Smooth muscle cell (in vitro differentiated cells): Measurements from ENCODE around the gene SPECC1L. TPM values are rescaled to one million over a fixed set of nuclear protein-coding genes. Genes with fewer than 3 reads are reported as not detected.

Source experiments
- DNase-seq: peaks from one replicate; lab custom pipeline; 2025; ENCODE audit not compliant: unreplicated experiment; lab: John Stamatoyannopoulos, UW
- H2AFZ ChIP-seq: fragments of 200-600 bp; sonication (generic); 2 replicates; pipeline ENCODE4 v1.6.0; 2016; ENCODE audit warnings: antibody characterized with exemption, low read depth, mild to moderate bottlenecking
- H3F3A ChIP-seq: fragments of 200-600 bp; sonication (generic); 2 replicates; pipeline ENCODE4 v1.6.0; 2017; ENCODE audit warnings: antibody characterized with exemption, low read depth
- H3K27ac ChIP-seq: fragments of 200-600 bp; sonication (generic); 2 replicates; pipeline ENCODE4 v1.5.1; 2016; ENCODE audit warnings: low read depth, mild to moderate bottlenecking
- H3K27me3 ChIP-seq: fragments of 200-600 bp; sonication (generic); 2 replicates; pipeline ENCODE4 v1.6.1; 2016; ENCODE audit warnings: low read depth, mild to moderate bottlenecking
- H3K36me3 ChIP-seq: fragments of 200-600 bp; sonication (generic); 2 replicates; pipeline ENCODE4 v1.5.1; 2016; ENCODE audit warnings: low read depth
- H3K4me1 ChIP-seq: fragments of 200-600 bp; sonication (generic); 2 replicates; pipeline ENCODE4 v1.5.1; 2016; ENCODE audit warnings: low read depth
- H3K4me2 ChIP-seq: fragments of 200-600 bp; sonication (generic); 2 replicates; pipeline ENCODE4 v1.6.0; 2016; ENCODE audit warnings: mild to moderate bottlenecking
- H3K4me3 ChIP-seq: fragments of 200-600 bp; sonication (generic); 2 replicates; pipeline ENCODE4 v1.5.1; 2016; ENCODE audit warnings: mild to moderate bottlenecking
- H3K79me2 ChIP-seq: fragments of 200-600 bp; sonication (generic); 2 replicates; pipeline ENCODE4 v1.6.0; 2016; ENCODE audit warnings: low read depth, mild to moderate bottlenecking
- H3K9ac ChIP-seq: fragments of 200-600 bp; sonication (generic); 2 replicates; pipeline ENCODE4 v1.6.0; 2016; ENCODE audit warnings: low read depth
- H3K9me3 ChIP-seq: fragments of 200-600 bp; sonication (generic); replicated peaks from 2 replicates; pipeline ENCODE4 v1.5.1; 2016; ENCODE audit warnings: low read depth
- H4K20me1 ChIP-seq: fragments of 200-600 bp; sonication (generic); 2 replicates; pipeline ENCODE4 v1.6.0; 2016; ENCODE audit warnings: low read depth
- CTCF ChIP-seq: fragments of 200-600 bp; sonication (generic); IDR thresholded peaks from 2 replicates; pipeline ENCODE4 v1.5.1; 2017; ENCODE audit warnings: borderline replicate concordance, mild to moderate bottlenecking, antibody characterized with exemption; ENCODE audit not compliant: insufficient read depth, poor library complexity, severe bottlenecking
- WGBS: methylation state at CpG from one replicate; pipeline ENCODE4 v1.1.7; 2016; ENCODE audit warnings: low lambda C conversion rate; 5-methylcytosine and 5-hydroxymethylcytosine counted together
- polyA plus RNA-seq: library from polyadenylated mRNA; unstranded; fragments of >200 nt; fragmentation: Nextera tagmentation; extraction: Ambion mirVana; gene quantifications from 2 replicates; pipeline ENCODE4 v1.2.1, GENCODE V29; 2016
- total RNA-seq: library from RNA; depleted of rRNA; stranded (reverse); fragments of >200 nt; gene quantifications from 2 replicates; pipeline ENCODE4 v1.2.3, GENCODE V29; 2014

The SPECC1L gene
- total and polyA plus RNA-seq, 2 experiments from 2014 or later = 10.0 to 19.1 TPM

DNA sequence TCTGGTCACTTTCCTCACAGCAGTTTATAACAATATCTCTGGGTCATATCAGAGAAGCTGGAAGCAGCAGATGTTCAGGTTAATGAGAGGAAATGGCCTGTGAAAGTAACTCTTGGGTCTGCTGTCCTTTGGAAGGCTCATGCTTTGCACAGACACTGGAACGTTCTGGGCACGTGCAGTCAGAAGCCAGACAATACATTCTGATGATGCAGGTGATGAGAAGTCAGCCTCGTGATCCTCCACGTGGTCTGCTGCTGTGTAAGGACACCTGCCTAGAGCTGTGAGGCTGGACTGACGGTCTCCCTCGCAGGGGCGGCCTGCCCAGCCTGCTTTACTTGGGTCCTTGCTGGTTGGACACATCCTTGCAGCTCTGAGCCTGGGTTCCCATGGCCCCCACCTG lies 138.0 kb downstream of the SPECC1L start:
- no peak overlapping the region for H3K27ac ChIP-seq
- DNase-seq = no peak
- no peaks in the 10 kb centered on the region for H3K36me3 ChIP-seq
- H3K4me2 ChIP-seq = no peak overlapping the region
- H2AFZ ChIP-seq = no peak overlapping the region
- H3K9me3 ChIP-seq = no peaks in the 10 kb centered on the region
- WGBS = 95% methylated on average over 7 of the region's 7 CpGs
- H3K4me1 ChIP-seq = no peaks in the 10 kb centered on the region
- no peaks in the 10 kb centered on the region for H3K79me2 ChIP-seq
- H3K27me3 ChIP-seq = no peaks in the 10 kb centered on the region
- peaks cover 4% of the 10 kb centered on the region for H3F3A ChIP-seq
- TF ChIP-seq CTCF = no peak
- H3K9ac ChIP-seq = no peak overlapping the region
- no peak overlapping the region for H3K4me3 ChIP-seq
- peaks cover 91% of the 10 kb centered on the region for H4K20me1 ChIP-seq

GRCh38 chr22:24409707-24410106 lies 139.1 kb downstream of the SPECC1L start:
- H3K27me3 ChIP-seq = no peaks in the 10 kb centered on the region
- H3K4me1 ChIP-seq = no peaks in the 10 kb centered on the region
- no peak overlapping the region for H2AFZ ChIP-seq
- no peak overlapping the region for H3K4me3 ChIP-seq
- no peaks in the 10 kb centered on the region for H3F3A ChIP-seq
- no peak overlapping the region for H3K4me2 ChIP-seq
- H3K27ac ChIP-seq = no peak overlapping the region
- 92% methylated on average over 9 of the region's 9 CpGs for WGBS
- TF ChIP-seq CTCF = no peak
- peaks cover 80% of the 10 kb centered on the region for H4K20me1 ChIP-seq
- no peaks in the 10 kb centered on the region for H3K9me3 ChIP-seq
- no peak overlapping the region for H3K9ac ChIP-seq
- no peaks in the 10 kb centered on the region for H3K79me2 ChIP-seq
- no peaks in the 10 kb centered on the region for H3K36me3 ChIP-seq
- no peak for DNase-seq

DNA sequence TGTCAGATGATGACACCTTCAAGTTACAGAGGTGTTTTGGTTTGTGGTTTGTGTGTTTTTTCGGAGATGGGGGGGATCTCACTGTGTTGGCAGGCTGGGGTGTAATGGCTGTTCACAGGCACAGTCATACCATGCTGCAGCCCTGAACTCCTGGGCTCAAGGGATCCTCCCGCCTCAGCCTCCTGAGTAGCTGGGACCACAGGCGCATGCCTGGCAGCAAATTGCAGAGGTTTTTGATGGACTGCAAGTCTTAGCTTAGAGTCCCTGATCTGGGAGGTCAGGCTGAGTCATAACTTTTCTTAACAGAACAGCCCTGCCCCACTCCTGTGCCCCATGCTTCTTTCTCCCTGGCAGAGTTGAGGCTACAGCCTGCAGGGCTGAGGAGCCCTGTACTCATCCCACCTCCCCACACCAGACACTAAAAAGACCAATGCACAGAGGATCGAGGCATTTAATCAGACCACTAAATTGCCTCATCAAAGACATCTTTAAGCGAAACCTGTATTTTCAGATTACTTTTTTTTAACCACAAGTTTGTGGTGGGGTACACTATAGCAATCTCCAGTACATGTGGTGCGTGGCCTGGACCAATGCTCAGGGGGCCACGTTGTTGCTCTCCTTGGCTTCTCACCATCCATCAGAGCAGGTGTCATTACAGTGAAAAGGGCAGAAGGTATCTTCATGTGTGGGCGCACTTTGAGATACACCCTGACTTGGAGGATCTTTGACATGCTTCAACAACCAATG lies 139.7 kb downstream of the SPECC1L start:
- Histone ChIP-seq H3F3A (no peaks in the 10 kb centered on the region), H4K20me1 (peaks cover 75% of the 10 kb centered on the region), H3K79me2 (no peaks in the 10 kb centered on the region), H3K36me3 (no peaks in the 10 kb centered on the region), H3K4me3 (no peak overlapping the region), H3K9me3 (no peaks in the 10 kb centered on the region), H3K4me2 (no peak overlapping the region), H3K27me3 (no peaks in the 10 kb centered on the region), H3K27ac (no peak overlapping the region), H3K4me1 (no peaks in the 10 kb centered on the region), H3K9ac (no peak overlapping the region), H2AFZ (no peak overlapping the region)
- no peak for DNase-seq
- TF ChIP-seq CTCF = no peak
- WGBS = 78% methylated on average over 8 of the region's 8 CpGs

DNA sequence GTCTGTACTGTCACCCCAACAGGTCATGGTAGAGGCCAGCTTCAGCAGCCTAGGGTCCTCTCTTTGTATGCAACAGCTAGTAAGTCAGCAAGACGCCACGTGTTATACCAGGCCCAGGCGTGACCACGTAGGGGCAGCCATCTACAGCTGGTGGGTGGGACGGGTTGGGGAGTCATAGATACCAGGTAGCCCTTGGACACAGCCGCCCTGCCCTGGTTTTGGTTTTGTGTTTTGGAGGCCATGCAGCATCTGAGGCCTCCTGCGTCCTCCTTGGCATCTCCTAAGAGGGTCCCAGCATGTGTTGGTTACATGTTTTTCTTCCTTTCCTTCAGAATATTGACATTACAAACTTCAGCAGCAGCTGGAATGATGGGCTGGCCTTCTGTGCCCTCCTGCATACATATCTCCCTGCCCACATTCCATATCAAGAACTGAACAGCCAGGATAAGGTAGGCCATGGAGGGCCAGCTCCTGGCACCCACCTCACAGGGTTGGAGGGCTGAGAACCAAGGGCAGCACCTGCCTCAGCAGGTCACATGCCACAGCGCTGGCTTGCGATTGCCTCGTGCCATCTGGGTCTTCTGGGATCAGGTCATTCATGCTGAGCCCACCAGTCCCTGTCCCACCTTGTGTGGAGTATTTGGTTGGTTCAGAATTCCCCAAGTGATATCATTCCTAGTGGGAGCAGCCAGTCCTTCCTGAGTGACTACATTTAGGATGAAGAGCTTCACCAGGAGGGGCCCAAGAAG lies 140.8 kb downstream of the SPECC1L start:
- no peaks in the 10 kb centered on the region for H3K79me2 ChIP-seq
- 97% methylated on average over 10 of the region's 10 CpGs for WGBS
- H3K9me3 ChIP-seq = no peaks in the 10 kb centered on the region

More for the DNA sequence above, 140.8 kb downstream of the SPECC1L start:
- Histone ChIP-seq H3F3A (no peaks in the 10 kb centered on the region), H3K27me3 (no peaks in the 10 kb centered on the region), H3K4me2 (no peak overlapping the region), H4K20me1 (peaks cover 65% of the 10 kb centered on the region), H3K27ac (no peak overlapping the region), H3K4me1 (no peaks in the 10 kb centered on the region), H2AFZ (no peak overlapping the region), H3K4me3 (no peak overlapping the region), H3K36me3 (no peaks in the 10 kb centered on the region), H3K9ac (no peak overlapping the region)
- TF ChIP-seq CTCF = no peak
- no peak for DNase-seq
